DMS 273 (cell line): Measurements from ENCODE around the gene COQ4.

Experiments used
- DNase-seq: peaks from one replicate; lab custom pipeline; 2025; ENCODE audit not compliant: unreplicated experiment; lab: John Stamatoyannopoulos, UW

Gene COQ4

DNA sequence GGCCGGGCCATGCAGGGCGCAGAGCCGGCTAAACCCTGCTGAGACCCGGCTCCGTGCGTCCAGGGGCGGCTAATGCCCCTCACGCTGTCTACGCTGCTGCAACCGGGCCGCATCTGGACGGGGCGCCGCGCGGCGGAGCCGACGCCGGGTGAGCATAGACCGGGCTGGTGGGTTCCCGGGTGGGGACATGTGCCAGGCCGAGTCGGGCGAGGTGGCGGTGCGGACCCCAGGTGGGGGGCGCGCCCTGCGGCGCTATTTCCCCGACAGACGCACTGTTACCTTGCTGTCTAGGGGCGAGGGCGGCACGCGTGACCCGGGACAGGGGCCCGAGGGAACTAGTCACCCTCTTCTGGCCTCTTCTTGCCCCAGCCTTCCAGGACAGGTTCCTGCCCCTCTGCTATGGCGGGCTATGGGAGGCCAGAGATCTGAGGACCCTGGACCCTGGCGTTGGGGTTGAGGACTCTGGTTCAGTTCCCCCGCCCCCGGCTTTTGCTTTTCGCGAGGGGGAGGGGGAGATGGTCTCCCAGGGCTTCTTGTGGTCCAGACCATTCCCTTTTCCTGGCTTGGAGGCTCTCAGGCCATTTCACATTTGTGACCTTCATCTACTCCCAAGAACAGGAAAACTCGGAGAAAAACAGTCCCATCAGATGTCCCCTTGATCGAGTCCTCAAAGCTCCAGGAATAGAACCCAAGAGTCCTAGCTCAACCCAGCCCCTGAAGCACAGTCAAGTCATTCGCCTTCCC, 18.2 kb downstream of the COQ4 start:
- peak; percentile 59 for DNase-seq

GRCh38 chr9:128341435-128341849, 18.8 kb downstream of the COQ4 start:
- peak; percentile 83 for DNase-seq

DNA sequence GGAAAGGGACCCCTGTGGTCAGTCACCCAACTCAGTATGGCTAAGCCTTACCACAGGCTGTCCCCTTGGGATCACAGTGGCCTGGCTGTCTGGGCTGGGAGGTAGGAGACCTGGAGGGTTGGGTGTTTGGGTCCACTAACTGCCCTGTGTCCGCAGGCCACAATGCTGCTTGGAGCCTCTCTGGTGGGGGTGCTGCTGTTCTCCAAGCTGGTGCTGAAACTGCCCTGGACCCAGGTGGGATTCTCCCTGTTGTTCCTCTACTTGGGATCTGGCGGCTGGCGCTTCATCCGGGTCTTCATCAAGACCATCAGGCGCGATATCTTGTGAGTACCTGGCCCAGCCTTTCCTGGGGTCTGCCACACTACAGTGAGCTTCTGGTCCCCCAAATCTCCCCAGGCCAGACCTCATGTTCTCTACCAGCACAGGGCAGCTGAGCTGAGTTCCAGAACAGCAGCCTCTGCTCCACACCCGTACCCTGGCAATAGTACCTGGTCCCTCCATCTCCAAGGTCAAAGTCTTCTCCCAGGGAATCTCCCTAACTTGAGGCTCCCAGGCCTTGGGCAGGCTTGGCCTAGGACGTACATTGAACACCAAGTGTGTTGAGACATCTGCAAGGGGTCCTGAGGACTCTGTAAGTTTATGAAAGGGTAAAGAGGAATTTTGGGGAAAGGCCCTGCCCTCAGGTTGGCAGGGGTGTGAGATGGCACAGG, 20.5 kb downstream of the COQ4 start:
- no peak for DNase-seq

GRCh38 chr9:128343855-128344254, 21.2 kb downstream of the COQ4 start:
- no peak for DNase-seq

GRCh38 chr9:128344931-128345605, 22.4 kb downstream of the COQ4 start:
- DNase-seq = no peak

DNA sequence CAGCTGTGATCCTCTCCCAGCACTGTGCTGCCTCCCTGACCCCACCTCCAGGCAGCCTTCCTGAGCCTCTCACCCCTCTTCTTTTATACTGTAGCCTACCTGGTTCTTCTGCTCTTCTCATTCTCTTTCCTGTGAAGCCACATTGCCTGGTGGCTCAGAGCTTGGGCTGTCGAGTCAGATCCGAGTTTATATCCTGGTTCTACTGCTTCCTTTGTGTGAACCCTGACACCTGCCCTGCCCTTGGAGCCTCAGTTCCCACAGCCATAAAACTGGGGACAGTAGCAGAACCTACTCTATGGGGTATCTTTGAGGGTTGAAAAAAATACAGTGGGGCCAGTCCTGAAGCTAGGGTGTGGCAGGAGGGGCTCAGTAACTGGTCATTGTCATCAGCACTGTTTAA, 26.5 kb downstream of the COQ4 start:
- DNase-seq = no peak

- DNase-seq = no peak
These were observed 27.1 kb downstream of the COQ4 start for GRCh38 chr9:128349772-128350171.

DNA sequence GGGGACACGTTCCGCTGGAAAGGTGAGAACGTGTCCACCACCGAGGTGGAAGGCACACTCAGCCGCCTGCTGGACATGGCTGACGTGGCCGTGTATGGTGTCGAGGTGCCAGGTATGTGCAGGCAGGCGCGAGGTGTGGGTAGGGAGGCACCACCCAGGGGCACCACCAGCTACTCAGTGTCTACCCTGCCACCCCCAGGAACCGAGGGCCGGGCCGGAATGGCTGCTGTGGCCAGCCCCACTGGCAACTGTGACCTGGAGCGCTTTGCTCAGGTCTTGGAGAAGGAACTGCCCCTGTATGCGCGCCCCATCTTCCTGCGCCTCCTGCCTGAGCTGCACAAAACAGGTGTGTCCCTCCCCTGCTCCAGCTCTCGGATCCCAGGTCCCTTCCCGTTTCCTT, 32.8 kb downstream of the COQ4 start:
- DNase-seq = no peak

DNA sequence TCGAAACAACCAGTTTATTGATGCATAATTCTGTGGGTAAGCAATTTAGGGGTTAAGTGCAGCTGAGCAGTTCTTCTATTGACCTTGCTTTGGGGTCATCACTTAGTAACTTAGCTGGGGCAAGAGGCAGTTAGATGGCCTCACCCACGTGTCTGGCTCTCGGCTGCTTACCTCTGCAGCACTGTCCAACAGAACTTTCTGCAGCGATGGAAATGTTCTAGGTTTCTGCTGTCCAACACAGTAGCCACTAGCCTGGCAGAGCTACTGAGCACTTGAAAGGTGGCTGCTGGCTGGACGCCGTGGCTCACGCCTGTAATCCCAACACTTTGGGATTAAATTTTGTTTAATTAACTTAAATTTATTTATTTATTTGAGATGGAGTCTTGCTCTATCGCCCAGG, 35.5 kb downstream of the COQ4 start:
- DNase-seq = no peak

DNA sequence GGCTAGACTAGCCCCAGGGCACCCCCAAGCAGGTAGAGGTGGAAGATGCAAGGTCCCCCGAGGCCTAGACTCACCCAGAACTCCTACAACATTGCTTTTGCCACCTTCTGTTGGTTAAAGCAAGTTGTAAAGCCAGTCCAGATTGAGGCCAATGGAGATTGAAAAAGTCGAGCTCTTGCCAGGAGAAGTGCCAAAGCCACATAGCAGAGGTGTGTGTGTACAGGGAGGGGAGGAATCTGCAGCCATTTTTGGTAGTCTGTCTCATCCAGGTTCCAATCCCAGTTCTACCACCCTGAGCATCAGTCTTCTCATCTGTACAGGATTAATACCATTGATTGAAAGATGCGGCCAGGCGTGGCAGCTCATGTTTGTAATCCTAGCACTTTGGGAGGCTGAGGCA, 36.2 kb downstream of the COQ4 start:
- DNase-seq = no peak

- DNase-seq = no peak
These were observed 38.2 kb downstream of the COQ4 start for GRCh38 chr9:128360826-128361225.

DNA sequence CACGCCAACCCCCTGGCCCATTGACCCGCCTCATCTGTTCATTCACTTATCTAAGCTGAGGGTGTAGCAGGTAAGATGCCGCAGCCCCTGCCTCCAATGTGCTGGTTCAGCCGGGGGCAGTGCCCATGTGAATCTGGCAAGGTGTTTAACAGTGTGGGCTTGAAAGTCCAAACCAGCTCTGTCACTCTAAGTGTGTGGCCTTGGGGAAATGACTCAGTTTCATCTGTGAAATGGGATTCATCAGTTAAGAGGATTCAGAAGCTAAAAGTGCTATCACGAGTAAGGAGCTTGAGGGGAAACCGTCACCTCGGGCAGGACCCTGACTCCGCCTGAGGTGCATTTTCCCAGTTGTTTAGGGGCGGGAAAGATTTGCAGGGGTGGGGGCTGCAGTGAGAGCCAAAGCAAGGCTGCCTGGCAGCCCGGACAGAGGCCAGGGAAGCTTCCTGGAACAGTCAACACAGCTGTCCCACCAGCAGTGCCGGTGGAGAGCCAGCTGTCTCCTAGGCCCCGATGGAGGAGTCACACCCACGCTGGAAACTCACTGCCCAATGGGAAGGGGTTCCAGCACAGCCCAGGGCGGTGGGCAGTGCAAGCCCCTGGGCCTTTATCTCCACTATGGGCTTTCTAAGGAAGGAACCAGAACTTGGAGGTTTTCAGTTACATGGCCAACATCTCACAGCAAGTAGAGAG, 38.8 kb downstream of the COQ4 start:
- peak; percentile 89 for DNase-seq

DNA sequence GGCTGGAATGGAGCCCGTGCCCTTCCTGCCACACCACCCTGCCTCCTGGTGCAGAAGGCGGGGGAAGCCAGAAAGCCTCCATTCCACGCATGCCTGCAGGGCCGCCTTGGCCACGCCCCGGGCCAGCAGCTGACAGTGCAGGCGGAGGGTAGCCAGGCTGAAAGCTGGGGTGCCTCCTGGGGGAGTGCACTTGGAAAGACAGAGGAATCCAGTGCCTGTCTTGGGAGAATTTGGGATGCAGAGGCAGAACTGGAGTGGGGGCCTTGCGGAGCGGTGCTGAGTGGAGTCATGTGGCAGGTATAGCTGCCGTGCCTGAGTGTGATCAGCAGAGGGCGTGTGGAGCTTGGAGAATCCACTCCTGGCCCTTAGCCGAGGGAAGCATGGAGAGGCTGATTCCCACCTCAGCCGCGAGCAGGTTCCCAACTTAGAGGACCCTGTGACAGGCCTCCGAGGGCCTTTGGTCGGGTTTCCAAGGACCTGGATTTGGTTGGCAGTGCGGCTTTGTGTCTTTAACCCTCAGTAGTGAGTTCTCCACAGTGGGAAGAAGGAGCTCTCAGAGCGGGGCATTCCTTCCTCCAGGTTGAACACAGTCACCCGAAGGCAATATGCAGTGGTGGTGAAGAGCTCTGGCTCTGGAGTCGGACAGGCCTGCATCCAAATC, 39.5 kb downstream of the COQ4 start:
- peak; percentile 95 for DNase-seq

GRCh38 chr9:128362774-128363173, 40.1 kb downstream of the COQ4 start:
- no peak for DNase-seq

DNA sequence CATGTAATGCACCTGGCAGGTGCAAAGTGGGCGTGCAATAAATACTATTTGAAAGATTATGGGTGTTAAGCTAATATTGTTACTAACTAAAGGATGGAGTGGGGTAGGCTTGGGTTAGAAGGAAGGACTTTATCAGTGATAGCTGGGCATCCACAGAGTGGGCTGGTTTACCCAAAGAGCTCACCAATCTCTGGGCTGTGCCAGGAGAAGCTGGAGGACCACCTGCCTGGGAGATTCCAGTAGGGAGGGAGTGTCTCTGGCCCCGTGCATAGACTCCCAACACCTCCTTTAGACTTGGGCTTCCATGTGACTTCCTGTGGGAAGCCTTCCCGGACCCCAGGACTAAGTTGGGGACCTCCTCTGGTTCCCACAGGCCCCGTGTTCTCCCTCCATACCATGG, 42.9 kb downstream of the COQ4 start:
- no peak for DNase-seq

DNA sequence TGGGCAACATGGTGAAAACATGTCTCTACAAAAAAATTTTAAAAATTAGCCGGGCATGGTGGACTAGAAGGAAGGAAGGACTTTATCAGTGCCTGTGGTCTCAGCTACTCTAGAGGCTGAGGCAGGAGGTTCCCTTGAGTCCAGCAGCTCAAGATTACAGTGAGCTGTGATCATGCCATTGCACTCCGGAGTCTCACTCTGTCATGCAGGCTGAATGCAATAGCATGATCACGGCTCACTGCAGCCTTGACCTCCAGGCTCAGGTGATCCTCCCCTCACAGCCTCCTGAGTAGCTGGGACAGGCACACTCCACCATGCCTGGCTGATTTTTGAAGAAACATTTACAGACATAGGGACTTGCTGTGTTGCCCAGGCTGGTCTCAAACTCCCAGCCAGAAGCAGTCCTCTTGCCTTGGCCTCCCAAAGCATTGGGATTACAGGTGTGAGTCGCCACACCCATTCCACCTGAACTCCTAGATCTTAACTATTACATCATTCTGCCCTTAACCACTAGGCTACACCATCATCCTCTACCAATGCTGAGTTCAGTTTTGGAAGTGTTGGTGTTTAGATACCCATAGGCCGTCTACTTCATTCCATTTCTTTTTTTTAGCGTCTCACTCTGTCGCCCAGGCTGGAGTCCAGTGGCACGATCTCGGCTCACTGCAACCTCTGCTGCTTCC, 46.5 kb downstream of the COQ4 start:
- DNase-seq = no peak

- peak; percentile 57 for DNase-seq
These were observed 47.7 kb downstream of the COQ4 start for GRCh38 chr9:128370367-128370751.

DNA sequence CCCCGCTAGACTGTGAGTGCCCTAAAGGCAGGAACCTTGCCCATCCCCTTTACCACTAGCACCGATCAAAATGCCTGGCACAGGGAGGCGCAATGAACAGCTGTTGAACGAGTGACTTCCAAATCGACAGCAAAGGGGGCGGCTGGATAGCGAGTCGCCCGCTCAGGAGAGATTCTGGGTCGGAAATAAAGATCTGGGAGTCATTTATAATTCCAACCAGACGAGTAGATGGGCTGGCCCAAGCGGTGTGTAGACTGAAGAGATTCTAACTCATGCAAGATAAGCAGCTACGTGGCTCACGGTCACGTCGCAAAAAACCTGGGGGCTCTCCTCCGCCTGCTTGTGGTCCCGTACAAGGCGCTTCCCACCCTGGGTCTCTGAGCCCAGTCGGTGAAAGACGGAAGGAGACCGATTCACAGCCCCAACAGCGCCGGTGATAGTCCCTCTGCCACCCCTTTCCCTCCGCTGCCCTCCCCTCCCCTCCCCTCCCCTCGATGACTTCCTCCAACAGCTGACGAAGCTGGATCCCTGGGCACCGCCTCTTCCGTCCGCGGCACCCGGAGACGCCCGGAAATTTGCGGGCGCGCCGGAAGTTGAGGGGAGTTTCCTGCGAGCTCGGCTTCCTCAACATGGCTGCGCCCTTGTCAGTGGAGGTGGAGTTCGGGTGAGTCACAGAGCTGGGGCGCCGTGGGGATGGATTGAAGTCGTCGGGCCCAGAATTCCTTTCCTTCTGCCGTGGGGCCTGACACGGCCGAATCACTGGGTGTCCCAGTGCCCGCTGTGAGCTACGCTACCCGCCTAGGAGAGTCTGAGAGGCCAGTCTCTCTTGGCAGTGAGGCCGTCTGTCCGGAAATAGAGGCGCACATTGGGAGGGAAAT, 48.4 kb downstream of the COQ4 start, which contains the start of gene URM1:
TSS of gene URM1 (plus strand) at position 623 of the 878 bp plus-strand sequence. CDS start at position 630, 7 bp downstream.
- DNase-seq = peak; percentile 98

DNA sequence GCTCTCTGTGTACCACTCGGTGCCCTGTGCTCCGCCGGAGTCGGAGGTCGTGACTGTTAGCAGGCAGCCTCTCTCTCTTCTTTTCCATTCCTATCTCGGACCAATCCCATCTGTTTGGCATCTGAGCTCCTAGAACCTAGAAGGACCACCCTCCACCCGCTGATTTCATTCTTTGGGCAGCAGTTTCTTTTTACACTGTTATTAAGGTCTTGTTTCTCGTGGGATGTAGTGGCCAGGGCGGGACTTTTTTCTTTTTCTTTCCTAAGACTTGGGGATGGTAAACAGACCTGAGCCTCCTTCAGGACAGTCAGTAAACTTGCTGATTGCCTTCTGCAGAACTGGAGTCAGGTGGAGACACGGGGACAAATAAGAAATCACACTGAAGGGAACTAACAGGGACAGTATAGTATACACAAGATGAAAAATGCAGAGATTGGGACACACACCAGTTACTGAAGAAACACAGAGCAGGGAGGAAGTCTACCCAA, 49.0 kb downstream of the COQ4 start:
- DNase-seq = no peak
